Activated gamma-delta T cell treated with anti-CD3 and anti-CD28 coated beads, Interleukin-2, amount 50 U/mL, for 16 hours (primary cell): ENCODE measurements around the gene AP3S2.
"Not testable (repeated sequence)": the region's sequence is repeated elsewhere in the genome, so short reads cannot be mapped to it uniquely, and the experiment has no call there.

ENCODE experiments used
- DNase-seq: peaks from one replicate; pipeline ENCODE4 v3.0.0-alpha.2; 2020; ENCODE audit warnings: low read depth

AP3S2 gene

GRCh38 chr15:89834465-89835175 lies 59.2 kb downstream of the AP3S2 start:
- DNase-seq, result not testable (repeated sequence)

DNA sequence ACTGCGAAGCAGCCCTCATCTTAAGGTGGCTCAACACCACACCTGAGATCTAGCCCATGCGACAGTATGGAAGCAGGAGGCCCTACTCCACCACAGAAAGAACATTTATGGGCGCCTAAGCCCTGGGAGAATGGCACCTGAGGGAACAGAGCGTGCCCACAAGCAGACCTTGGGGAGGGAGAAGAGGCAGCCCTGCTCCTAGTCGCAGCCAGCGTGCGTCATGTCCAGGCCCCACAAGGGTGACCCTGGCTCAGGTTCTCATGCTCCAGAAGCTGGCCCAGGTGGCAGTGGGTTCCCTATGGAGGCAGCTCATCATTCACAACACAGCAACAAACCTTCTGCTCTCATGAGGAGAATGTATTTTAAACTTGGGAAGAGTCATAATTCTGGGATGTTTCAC lies 59.8 kb downstream of the AP3S2 start:
- DNase-seq, result no peak

GRCh38 chr15:89830639-89831038 lies 63.2 kb downstream of the AP3S2 start:
- no peak for DNase-seq

DNA sequence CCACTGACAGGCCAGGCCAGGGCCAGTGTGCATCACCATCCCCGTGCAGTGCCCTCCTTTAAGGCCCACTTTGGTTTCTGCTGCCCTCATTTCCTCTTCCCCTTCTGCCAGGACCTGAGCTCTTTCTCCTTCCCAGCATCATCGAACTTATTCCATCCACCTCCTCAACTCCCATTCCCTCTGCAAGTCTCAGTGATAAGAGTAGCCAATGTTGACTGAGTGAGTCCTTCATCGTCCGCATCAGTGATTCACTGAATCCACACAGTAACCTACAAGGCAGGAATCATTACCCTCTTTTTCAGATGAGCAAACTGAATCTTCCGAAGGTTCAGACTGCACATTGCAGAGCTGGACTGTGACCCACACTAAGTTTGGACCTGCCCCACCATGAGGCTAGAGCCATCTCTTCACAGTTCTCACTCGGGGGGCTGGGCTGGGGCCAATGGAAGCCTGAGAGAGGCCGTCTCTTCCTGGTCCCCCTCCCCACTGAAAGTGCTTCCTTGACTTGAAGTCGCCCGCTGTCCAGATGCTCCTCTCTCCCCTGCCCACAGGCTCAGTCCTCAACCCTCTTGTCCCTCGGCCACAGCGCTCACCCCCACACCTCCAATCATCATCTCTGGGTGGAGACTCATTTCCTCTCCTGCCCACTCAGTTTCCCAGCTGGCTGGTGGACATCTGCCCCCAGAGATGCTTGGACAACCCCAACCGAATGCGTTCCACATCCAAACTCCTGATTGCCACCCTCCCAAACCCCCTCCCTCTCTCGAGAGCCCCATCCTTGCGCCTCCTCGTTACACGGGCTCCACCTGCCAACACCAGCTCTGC lies 64.0 kb downstream of the AP3S2 start:
- DNase-seq, result no peak

- no peak for DNase-seq
These were observed 64.6 kb downstream of the AP3S2 start for GRCh38 chr15:89829161-89829560.

DNA sequence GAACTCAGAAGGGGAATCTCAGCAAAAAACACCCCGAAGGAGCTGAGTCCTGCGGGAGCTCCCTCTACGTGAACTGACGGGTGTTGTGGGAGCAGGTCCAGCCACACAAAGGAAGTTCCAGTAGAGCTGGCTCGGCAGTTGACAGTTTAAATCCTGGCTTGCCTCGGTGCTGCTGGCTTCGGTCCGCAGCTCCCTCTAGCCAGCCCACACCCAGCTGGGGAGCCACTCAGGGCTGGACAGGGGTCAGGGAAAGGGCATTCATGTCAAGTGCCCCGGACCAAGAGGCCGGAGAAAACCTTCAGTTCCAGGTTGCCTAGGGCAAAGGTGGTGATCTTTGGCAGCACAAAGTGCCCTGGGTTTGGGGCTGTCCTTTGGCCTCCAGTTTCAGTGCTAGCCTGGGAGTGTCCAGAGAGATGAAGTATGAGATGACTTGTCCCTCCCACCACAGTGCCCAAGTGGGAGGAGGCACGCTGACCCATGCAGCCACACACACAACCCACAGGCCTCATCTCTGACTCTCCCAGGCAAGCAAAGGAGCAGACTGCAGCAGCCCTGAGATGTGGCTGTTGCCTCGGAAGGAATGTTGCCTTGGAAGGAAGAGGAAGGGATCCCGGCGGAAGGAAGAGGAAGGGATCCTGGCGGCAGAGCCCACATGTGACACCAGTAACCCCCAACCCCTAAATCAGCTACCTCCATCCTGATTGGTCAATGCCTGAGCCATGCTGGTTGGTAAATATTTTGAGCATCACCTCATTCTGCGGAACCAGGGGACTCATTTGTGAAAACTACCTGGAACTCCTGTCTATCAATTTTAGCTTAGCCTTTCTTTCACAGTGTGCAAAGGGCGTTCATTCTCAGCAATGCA lies 65.3 kb downstream of the AP3S2 start:
- no peak for DNase-seq

DNA sequence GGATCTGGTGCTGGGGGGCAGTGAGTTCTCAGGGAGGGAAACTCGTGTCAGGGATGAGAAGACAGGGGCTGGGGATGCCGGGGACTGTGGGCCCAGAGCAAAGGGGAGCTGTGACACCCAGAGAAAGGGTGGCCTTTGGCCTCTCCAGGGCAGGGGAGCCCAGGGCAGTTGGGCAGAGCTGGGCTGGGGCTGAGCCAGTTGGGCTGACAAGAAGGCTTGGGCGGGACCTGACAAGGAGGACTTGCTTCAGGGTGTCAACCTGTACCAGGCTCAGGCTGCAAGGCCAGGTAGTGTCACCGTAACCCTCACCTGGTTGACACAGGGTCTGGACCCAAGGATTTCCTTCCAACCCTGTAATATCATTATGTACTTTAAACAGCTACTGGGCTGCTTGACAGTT lies 66.0 kb downstream of the AP3S2 start:
- DNase-seq, result no peak

DNA sequence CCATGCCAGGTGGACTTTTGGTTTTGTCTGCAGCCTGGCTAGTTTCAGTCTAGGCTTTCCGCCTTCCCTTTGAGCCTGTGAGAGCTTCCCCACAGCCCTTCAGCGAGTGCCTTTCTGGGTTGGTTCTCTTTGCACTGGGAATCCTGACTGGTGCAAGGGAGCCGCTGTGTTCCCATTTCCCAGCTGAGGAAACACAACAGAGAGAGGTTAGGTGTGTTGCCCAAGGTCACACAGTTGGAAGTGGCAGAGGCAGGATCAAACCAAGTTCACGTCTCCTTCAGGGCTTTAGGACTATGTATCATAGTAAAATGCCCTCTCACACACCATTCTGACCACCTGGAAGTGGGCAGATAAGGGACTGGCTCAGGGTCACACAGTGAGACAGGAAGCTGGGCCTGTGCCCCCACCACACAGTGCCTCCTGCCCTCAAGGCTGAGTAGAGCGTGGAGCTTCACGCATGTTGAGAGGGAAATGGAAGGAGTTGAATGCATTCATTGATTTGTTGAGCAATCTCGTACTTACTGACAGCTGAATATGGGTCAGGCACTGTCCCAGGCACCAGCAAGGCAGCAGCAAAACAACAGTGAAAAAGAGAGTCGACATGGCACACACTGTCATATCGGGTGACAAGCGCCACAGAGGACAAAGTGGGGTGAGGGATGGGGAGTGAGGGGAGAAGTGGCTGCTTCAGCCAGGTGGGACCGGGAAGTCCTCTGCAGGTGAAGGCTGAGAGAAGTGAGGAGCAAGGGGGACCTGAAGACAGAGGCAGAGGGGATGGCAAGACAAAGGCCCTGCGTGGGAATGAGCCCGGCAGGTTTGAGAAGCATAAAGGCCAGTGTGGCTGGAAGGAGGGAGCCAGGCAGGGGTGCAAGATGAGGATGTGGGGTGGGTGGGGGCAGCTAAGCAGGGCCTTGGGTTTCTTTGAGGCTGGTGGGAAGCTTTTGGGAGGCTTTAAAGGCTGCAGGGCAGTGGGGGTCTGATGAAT lies 66.8 kb downstream of the AP3S2 start:
- no peak for DNase-seq

- no peak for DNase-seq
These were observed 68.4 kb downstream of the AP3S2 start for GRCh38 chr15:89825271-89825940.

GRCh38 chr15:89824607-89824867 lies 69.3 kb downstream of the AP3S2 start:
- DNase-seq, result no peak

GRCh38 chr15:89823836-89824606 lies 69.8 kb downstream of the AP3S2 start:
- DNase-seq, result no peak

GRCh38 chr15:89822951-89823711 lies 70.7 kb downstream of the AP3S2 start:
- no peak for DNase-seq

- DNase-seq, result no peak
These were observed 71.2 kb downstream of the AP3S2 start for GRCh38 chr15:89822611-89822950.

- DNase-seq, result no peak
These were observed 71.8 kb downstream of the AP3S2 start for GRCh38 chr15:89822026-89822425.

GRCh38 chr15:89820666-89821611 lies 72.9 kb downstream of the AP3S2 start:
- no peak for DNase-seq

DNA sequence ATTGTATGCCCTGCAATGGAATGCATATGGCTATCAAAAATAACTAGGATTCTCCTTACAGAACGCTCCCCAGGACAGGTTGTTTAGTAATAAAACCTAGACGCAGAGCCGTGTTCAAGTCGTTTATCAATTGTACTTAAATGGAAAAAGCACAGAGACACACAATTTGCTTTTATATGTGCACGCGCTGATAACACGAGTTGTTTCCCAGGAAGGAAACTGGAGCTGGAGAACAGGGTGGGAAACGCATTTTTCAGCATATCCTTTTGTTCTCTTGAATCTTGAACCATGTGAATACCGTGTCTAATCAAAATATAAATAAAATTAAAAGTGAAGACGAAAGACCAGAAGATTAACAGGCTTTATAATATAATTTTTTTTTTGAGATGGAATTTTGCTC lies 75.5 kb downstream of the AP3S2 start:
- DNase-seq, result no peak

- no peak for DNase-seq
These were observed 76.0 kb downstream of the AP3S2 start for GRCh38 chr15:89817701-89818280.

- no peak for DNase-seq
These were observed 78.0 kb downstream of the AP3S2 start for GRCh38 chr15:89815769-89816168.
